GM19397 (cell line): ENCODE results near the gene SLC16A4.

Experiments
- ATAC-seq: cut with Tn5 transposase; IDR thresholded peaks from one replicate; pipeline ENCODE4 v1.9.1; 2021; ENCODE audit warnings: mild to moderate bottlenecking, moderate library complexity; ENCODE audit not compliant: unreplicated experiment

Gene SLC16A4

GRCh38 chr1:110335265-110335664 is 55.6 kb downstream of the SLC16A4 start:
- no peak for ATAC-seq

GRCh38 chr1:110328700-110329099 is 62.1 kb downstream of the SLC16A4 start:
- ATAC-seq, result no peak

- no peak for ATAC-seq
Observed at GRCh38 chr1:110328274-110328673, 62.6 kb downstream of the SLC16A4 start.

GRCh38 chr1:110326826-110327225 is 64.0 kb downstream of the SLC16A4 start:
- no peak for ATAC-seq

GRCh38 chr1:110324667-110325066 is 66.2 kb downstream of the SLC16A4 start:
- ATAC-seq, result no peak

GRCh38 chr1:110321846-110322245 is 69.0 kb downstream of the SLC16A4 start:
- no peak for ATAC-seq

GRCh38 chr1:110321045-110321444 is 69.8 kb downstream of the SLC16A4 start:
- ATAC-seq, result no peak

GRCh38 chr1:110320168-110320518 is 70.7 kb downstream of the SLC16A4 start:
- no peak for ATAC-seq

GRCh38 chr1:110319332-110320167 is 71.3 kb downstream of the SLC16A4 start:
- ATAC-seq, result no peak

GRCh38 chr1:110318046-110318445 is 72.8 kb downstream of the SLC16A4 start:
- no peak for ATAC-seq

GRCh38 chr1:110316735-110317134 is 74.1 kb downstream of the SLC16A4 start:
- ATAC-seq, result no peak
